ENCODE data around the gene KIRREL3.

DNA sequence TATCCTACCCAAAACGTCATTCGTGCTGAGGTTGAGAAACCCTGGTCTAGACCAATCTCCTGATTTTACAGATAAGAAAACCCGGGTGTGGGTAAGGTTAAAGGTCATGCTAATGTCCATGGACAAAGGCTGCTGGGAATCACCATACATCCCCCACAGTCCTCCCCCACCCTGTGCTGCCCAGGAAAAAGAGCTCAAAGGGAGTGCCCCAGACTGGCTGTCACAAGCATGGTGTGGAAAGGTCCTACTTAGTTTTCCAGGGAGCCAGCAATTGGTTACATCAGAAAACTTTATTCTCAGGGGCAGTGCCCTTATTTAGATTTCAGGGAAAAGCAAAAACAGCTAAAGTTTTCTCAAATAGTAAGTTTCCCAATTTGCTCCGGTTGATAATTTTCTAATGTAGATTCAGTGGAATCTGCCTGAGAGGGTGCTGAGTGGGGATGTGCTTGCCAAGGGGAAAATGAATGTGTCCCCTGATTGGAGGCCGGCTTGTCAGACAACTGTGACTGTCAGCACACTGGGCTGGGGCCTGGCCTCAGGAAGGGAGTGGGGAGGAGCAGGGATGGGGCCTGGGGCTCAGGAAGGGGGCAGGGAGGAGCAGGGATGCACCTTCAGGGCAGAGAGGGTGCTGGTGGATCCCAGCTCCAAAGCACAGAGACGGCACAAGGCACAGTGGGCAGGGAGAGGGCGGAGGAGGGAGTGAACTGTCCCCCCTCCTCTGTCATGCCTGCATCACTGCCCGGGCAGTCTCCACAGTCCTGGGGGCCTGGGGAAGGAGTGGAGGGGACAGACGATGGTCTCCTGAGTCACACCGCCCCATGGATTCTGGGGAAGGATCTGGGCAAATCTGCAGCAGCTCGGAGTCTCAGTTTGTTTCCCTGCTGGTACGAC is 263.6 kb downstream of the KIRREL3 start:
- no peak for TF ChIP-seq YY1 (IDR thresholded peaks at IDR 0.05; ENCODE audit: insufficient read depth, insufficient read length)
- TF ChIP-seq ZNF274 (IDR thresholded peaks at IDR 0.05; ENCODE audit: low read depth, low read length), result no peak
- TF ChIP-seq SUZ12 (IDR thresholded peaks at IDR 0.05; ENCODE audit: extremely low read depth, insufficient read depth, insufficient read length), result no peak

Data from NT2/D1 (cell line).